Peyer's patch (tissue), 4 donors: ENCODE results near the gene INPPL1.

Experiments
- CTCF ChIP-seq, 6 experiments: fragments of 450-650 bp in 4 of 6; fragments of 200-600 bp in 2 of 6; sonication (generic) in 1 of 6; IDR thresholded peaks; one replicate each; pipeline ENCODE4 v1.5.1; 2017 to 2019; ENCODE audit warnings: antibody characterized with exemption in 6 of 6, mild to moderate bottlenecking in 3 of 6, moderate library complexity in 1 of 6
- POLR2A ChIP-seq, 2 donors: fragments of 450-650 bp; IDR thresholded peaks; one replicate each; pipeline ENCODE4 v1.5.1; 2017; ENCODE audit warnings: antibody characterized with exemption in 2 of 2, mild to moderate bottlenecking in 2 of 2, moderate library complexity in 2 of 2

GRCh38 chr11:72228229-72228843, 3.8 kb downstream of the INPPL1 start:
- TF ChIP-seq CTCF (IDR thresholded peaks at IDR 0.05), result no peak
- no peak for TF ChIP-seq POLR2A (IDR thresholded peaks at IDR 0.05)
